Fibroblast of mammary gland (primary cell): ENCODE data around the gene TEX35.

Source experiments
- DNase-seq: peaks from one replicate; pipeline ENCODE4 v3.0.0-alpha.2; 2010; ENCODE audit warnings: low read depth
- H3K4me3 ChIP-seq: 2 replicates; pipeline ENCODE4 v1.5.1; 2011; ENCODE audit warnings: low read depth, mild to moderate bottlenecking, low read length, moderate library complexity; ENCODE audit not compliant: control insufficient read depth
- TF ChIP-seq, protein P1 (sequence below): conservative IDR thresholded peaks from 2 replicates; pipeline ENCODE4 v1.5.1; 2011; ENCODE audit warnings: low read depth, low read length, inconsistent platforms; ENCODE audit not compliant: control insufficient read depth, insufficient read depth

TEX35 gene

DNA sequence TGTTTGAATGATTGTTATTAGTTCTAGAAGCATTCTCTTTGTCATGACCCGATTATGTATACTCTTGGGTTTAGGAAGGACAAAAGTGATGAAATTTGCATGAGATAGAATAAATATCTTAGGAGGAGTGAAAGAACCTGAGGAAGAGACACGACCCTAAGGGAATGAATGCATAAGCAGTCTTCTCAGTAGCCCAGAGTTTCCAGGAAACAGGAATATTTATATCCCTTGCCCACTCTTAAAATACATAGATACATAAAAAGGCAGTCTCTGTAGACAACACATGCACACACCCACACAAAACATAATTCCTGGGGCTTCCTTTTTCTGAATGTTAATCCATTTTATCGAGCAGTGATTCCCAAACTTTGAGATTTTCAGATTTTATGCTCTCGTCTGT, 35.5 kb upstream of the TEX35 start:
- no peak overlapping the region for H3K4me3 ChIP-seq
- no peak for DNase-seq
- TF ChIP-seq, protein P1, sequence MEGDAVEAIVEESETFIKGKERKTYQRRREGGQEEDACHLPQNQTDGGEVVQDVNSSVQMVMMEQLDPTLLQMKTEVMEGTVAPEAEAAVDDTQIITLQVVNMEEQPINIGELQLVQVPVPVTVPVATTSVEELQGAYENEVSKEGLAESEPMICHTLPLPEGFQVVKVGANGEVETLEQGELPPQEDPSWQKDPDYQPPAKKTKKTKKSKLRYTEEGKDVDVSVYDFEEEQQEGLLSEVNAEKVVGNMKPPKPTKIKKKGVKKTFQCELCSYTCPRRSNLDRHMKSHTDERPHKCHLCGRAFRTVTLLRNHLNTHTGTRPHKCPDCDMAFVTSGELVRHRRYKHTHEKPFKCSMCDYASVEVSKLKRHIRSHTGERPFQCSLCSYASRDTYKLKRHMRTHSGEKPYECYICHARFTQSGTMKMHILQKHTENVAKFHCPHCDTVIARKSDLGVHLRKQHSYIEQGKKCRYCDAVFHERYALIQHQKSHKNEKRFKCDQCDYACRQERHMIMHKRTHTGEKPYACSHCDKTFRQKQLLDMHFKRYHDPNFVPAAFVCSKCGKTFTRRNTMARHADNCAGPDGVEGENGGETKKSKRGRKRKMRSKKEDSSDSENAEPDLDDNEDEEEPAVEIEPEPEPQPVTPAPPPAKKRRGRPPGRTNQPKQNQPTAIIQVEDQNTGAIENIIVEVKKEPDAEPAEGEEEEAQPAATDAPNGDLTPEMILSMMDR = no peak

DNA sequence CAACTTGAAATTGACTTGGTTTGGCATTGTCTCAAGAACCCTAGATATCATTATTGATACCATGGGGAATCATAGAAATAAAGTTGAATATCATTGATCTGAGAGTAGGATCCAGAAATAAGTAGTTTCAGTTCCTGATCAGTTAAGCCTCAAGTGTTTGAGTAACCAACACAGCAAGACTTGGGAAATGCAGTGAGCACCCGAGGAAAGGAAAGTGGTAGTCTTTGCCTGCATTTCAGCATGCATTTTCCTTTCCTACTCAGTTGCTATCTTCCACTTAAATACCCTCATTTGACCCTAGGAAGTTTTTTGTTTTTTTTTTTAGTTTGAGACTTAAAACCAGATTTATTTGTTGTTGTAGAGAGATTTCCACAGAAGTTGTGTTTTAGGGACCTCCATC, 35.1 kb upstream of the TEX35 start:
- no peak overlapping the region for H3K4me3 ChIP-seq
- TF ChIP-seq, protein P1 = no peak
- no peak for DNase-seq

DNA sequence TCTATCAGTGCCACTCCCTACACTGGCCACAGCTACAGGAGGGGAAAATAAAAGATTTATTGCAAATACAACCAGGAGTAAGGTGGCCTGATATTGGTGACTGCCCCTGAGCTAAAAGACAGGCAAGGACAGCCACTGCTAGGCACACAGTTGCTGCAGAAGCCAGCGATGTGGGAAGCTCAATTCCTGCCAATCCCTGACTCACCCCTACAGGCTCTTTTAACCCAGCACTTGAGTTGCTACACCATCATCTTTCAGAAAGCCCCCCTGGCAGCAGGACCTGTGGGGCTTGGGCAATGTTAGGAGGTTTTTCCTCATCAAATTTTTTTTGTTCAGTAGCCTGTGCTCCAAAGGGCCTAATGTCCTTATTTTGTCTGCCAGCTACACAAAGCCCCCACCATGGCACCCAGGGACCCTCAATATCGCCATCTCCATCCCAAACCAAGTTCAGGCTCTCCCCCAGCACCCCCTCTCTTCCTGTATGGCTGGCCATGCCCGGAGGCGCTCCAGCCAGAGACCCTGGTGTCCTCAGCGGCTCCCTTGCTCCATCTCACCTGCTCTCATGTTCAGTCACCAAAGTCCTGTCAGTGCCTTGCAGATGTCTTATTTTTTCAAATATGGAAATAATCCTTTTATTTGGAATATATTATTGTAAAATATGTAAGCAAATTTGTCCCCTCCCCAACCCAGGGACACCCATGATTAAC, 29.5 kb upstream of the TEX35 start:
- TF ChIP-seq, protein P1 = no peak
- DNase-seq = peak; percentile 28
- no peak overlapping the region for H3K4me3 ChIP-seq

DNA sequence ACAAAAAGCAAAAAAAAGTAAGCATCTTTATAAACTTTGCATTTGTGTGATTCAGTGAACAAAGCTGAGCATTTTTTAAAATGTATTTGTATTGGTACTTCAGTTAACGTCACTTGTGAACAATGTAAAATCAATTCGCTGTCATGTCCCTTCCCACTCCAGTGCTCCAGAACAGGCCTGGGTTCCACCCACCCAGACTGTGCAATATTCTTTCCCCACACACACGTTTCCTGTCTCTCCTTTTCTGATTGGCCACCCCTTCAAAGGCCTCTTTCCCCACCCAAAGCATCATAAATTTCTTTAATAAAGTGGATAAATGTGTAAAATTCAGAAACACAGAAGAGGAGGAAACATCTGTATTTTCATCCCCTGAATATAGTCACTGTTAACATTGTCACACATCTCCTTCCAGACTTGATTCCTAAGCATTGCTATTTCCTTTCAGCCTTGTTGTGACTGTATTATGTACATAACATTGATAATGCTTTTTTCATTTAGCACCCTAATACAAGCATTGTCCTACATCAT, 28.1 kb upstream of the TEX35 start:
- peak; percentile 19 for DNase-seq
- no peak overlapping the region for H3K4me3 ChIP-seq
- TF ChIP-seq, protein P1 = no peak

DNA sequence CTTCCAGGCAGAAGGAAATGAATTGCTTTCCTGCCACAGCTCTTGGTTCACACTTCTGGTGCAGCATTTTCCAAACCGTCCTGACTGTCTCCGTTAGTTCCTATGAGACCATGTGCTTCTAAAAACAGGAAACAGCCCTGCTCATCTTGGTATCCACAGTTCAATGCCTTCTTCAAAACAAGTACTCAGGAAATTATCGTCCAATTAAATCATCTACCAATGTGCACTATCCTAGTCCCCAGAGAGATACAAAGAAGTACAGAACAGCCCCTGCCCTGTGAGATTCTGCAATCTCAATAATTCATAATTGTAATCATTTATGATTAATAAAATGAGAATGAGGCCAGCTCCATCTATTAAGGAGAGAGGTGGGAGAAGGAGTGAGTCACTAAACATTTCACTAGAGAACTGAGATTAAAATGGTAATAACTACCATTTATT, 27.3 kb upstream of the TEX35 start:
- TF ChIP-seq, protein P1 = no peak
- DNase-seq = no peak

DNA sequence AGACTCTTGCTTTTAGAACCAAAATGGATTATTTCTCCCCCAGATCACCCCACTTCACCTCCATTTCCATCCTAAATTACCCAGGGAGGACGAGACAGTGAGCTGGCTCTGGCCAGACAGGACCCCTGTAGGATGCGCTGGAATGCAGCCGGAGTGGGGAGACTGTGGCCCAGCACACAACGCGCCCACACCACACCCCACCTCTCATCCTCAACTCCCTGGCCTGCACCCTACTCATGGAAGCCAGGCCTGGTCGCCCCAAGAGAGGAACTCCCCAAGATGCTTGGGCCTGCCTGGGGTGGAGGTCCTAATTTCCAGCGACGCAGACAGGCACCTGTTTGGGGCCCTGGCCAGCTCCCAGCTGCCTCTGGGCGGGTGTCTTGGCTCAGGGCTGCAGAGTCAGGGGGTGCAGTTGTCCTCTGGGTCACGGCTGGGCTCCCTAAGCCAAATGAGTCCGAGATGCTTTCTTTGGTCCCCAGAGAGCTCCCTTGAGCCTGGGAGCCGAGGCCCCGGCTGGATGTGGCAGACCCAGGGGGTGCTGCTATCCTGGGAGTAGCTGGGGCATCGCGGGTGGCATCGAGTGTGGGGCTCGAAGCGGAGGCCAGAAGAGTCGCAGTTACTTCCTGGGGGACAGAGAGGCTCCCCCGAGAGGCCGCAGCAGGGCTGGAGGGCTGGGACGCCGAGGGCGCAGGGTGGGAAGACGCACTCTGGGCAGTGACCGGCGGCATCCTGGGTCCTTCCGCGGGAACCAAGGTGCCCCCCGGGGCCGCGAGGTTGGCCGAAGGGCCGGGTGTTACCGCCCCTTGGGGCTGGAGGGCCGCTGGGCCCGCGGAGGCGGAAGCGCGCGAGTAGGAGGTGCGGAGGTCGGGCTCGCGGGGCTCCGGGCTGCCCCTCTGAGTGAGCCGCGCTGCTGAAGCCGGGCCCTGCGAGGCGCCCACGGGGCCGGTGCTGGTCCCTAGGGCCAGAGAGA, 26.5 kb upstream of the TEX35 start:
- DNase-seq = no peak
- TF ChIP-seq, protein P1 = no peak
- peak overlapping the region; percentile 9 for H3K4me3 ChIP-seq

More for the DNA sequence above, 27.3 kb upstream of the TEX35 start:
- H3K4me3 ChIP-seq = no peak overlapping the region
